Neural progenitor cell (in vitro differentiated cells): ENCODE results near the gene CELA3A.
"Not testable (repeated sequence)": the region's sequence is repeated elsewhere in the genome, so short reads cannot be mapped to it uniquely, and the experiment has no call there.

Experiments
- CTCF ChIP-seq: fragments of 200-600 bp; sonication (generic); IDR thresholded peaks from 2 replicates; pipeline ENCODE4 v1.5.1; 2017; ENCODE audit warnings: antibody characterized with exemption, mild to moderate bottlenecking
- EZH2 ChIP-seq: fragments of 200-600 bp; sonication (generic); IDR thresholded peaks from 2 replicates; pipeline ENCODE4 v1.6.1; 2017; ENCODE audit warnings: antibody characterized with exemption, mild to moderate bottlenecking, moderate library complexity
- EZH2phosphoT487 ChIP-seq: fragments of 200-600 bp; sonication (generic); IDR thresholded peaks from 2 replicates; pipeline ENCODE4 v1.6.1; 2017; ENCODE audit warnings: antibody characterized with exemption

- not testable (repeated sequence) for TF ChIP-seq CTCF, EZH2, EZH2phosphoT487
These were observed 13.2 kb downstream of the CELA3A start for GRCh38 chr1:22014575-22015206.
